RWPE2 (cell line): ENCODE data around the gene ENTREP3.

Source experiments
- ATAC-seq: fragments of 200-7000 bp; cut with Tn5 transposase; 3 replicates; pipeline ENCODE4 v1.9.1; 2021; ENCODE audit warnings: low read depth
- DNase-seq: peaks from one replicate; pipeline ENCODE4 v3.0.0-alpha.2; 2020; ENCODE audit warnings: low spot score
- H3K27ac ChIP-seq: fragments of 450-650 bp; 2 replicates; pipeline ENCODE4 v1.5.1; 2017; ENCODE audit warnings: mild to moderate bottlenecking; ENCODE audit not compliant: poor library complexity, severe bottlenecking
- H3K27me3 ChIP-seq: fragments of 250-450 bp; sonication (Bioruptor Pico); 2 replicates; pipeline ENCODE4 v1.5.1; 2021; ENCODE audit warnings: mild to moderate bottlenecking, moderate library complexity; ENCODE audit not compliant: insufficient read depth, poor library complexity, severe bottlenecking
- H3K36me3 ChIP-seq: fragments of 250-450 bp; sonication (Bioruptor Pico); 2 replicates; pipeline ENCODE4 v1.5.1; 2020; ENCODE audit warnings: low read depth, mild to moderate bottlenecking, moderate library complexity
- H3K4me1 ChIP-seq: fragments of 250-450 bp; sonication (Bioruptor Pico); 2 replicates; pipeline ENCODE4 v1.5.1; 2021; ENCODE audit warnings: mild to moderate bottlenecking, moderate library complexity; ENCODE audit not compliant: insufficient read depth, poor library complexity, severe bottlenecking
- H3K4me3 ChIP-seq: fragments of 250-450 bp; sonication (Bioruptor Pico); 2 replicates; pipeline ENCODE4 v1.5.1; 2021; ENCODE audit warnings: mild to moderate bottlenecking, moderate library complexity; ENCODE audit not compliant: severe bottlenecking
- H3K9me3 ChIP-seq: fragments of 250-450 bp; sonication (Bioruptor Pico); 2 replicates; pipeline ENCODE4 v1.5.1; 2021; ENCODE audit warnings: mild to moderate bottlenecking, moderate library complexity; ENCODE audit not compliant: severe bottlenecking
- TF ChIP-seq, protein P1 (sequence below): fragments of 450-650 bp; IDR thresholded peaks from one replicate; pipeline ENCODE4 v1.5.1; 2017; ENCODE audit warnings: mild to moderate bottlenecking, moderate library complexity; ENCODE audit not compliant: poor library complexity, severe bottlenecking

ENTREP3 gene

DNA sequence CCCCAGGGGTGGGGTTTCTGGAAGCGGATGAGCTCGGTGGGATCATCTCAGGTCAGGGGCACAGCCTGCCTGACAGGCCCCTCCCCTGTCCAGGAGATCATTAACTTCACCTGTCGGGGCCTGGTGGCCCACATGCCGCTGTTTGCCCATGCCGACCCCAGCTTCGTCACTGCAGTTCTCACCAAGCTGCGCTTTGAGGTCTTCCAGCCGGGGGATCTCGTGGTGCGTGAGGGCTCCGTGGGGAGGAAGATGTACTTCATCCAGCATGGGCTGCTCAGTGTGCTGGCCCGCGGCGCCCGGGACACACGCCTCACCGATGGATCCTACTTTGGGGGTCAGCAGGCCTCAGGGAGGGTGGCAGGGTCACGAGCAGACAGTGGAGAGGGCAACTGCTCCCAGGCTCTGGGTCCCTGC is 30.4 kb upstream of the ENTREP3 start:
- Histone ChIP-seq H3K27me3 (no peaks in the 10 kb centered on the region), H3K9me3 (no peaks in the 10 kb centered on the region), H3K4me3 (no peak overlapping the region), H3K4me1 (no peaks in the 10 kb centered on the region), H3K27ac (no peak overlapping the region), H3K36me3 (no peaks in the 10 kb centered on the region)
- TF ChIP-seq, protein P1, sequence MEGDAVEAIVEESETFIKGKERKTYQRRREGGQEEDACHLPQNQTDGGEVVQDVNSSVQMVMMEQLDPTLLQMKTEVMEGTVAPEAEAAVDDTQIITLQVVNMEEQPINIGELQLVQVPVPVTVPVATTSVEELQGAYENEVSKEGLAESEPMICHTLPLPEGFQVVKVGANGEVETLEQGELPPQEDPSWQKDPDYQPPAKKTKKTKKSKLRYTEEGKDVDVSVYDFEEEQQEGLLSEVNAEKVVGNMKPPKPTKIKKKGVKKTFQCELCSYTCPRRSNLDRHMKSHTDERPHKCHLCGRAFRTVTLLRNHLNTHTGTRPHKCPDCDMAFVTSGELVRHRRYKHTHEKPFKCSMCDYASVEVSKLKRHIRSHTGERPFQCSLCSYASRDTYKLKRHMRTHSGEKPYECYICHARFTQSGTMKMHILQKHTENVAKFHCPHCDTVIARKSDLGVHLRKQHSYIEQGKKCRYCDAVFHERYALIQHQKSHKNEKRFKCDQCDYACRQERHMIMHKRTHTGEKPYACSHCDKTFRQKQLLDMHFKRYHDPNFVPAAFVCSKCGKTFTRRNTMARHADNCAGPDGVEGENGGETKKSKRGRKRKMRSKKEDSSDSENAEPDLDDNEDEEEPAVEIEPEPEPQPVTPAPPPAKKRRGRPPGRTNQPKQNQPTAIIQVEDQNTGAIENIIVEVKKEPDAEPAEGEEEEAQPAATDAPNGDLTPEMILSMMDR, result no peak
- ATAC-seq, result no peak
- DNase-seq, result no peak

GRCh38 chr1:155285063-155285462 is 29.8 kb upstream of the ENTREP3 start:
- TF ChIP-seq, protein P1, result no peak
- no peak for DNase-seq

DNA sequence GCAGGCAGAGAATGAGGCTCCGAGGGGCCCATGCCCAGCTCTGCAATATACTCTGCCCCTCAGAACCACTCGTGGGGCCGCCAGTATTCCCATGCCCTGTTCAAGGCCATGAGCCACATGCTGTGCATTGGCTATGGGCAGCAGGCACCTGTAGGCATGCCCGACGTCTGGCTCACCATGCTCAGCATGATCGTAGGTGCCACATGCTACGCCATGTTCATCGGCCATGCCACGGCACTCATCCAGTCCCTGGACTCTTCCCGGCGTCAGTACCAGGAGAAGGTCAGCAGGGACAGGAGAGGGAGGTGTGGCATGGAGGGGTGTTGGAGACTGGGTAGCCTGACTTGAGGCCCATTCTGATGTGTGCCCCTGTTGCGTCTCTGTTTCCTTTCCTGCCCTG is 29.2 kb upstream of the ENTREP3 start:
- DNase-seq (no peak), ATAC-seq (no peak)
- no peaks in the 10 kb centered on the region for H3K27me3 ChIP-seq
- H3K27ac ChIP-seq, result no peak overlapping the region
- H3K36me3 ChIP-seq, result no peaks in the 10 kb centered on the region
- H3K9me3 ChIP-seq, result no peaks in the 10 kb centered on the region
- no peaks in the 10 kb centered on the region for H3K4me1 ChIP-seq
- TF ChIP-seq, protein P1, result no peak
- H3K4me3 ChIP-seq, result no peak overlapping the region

More at GRCh38 chr1:155285063-155285462, 29.8 kb upstream of the ENTREP3 start:
- H3K27me3 ChIP-seq, result no peaks in the 10 kb centered on the region
- H3K9me3 ChIP-seq, result no peaks in the 10 kb centered on the region
- no peak for ATAC-seq
- no peak overlapping the region for H3K4me3 ChIP-seq
- no peaks in the 10 kb centered on the region for H3K36me3 ChIP-seq
- no peak overlapping the region for H3K27ac ChIP-seq
- no peaks in the 10 kb centered on the region for H3K4me1 ChIP-seq

GRCh38 chr1:155282488-155283091 is 27.3 kb upstream of the ENTREP3 start:
- H3K27me3 ChIP-seq, result no peaks in the 10 kb centered on the region
- H3K27ac ChIP-seq, result no peak overlapping the region
- no peak for DNase-seq
- no peak overlapping the region for H3K4me3 ChIP-seq
- TF ChIP-seq, protein P1, result no peak
- ATAC-seq, result no peak
- no peaks in the 10 kb centered on the region for H3K36me3 ChIP-seq
- H3K4me1 ChIP-seq, result no peaks in the 10 kb centered on the region
- H3K9me3 ChIP-seq, result no peaks in the 10 kb centered on the region

- no peaks in the 10 kb centered on the region for H3K4me1 ChIP-seq
- TF ChIP-seq, protein P1, result no peak
- H3K9me3 ChIP-seq, result no peaks in the 10 kb centered on the region
- no peak overlapping the region for H3K27ac ChIP-seq
- no peaks in the 10 kb centered on the region for H3K36me3 ChIP-seq
- no peak for ATAC-seq
- no peaks in the 10 kb centered on the region for H3K27me3 ChIP-seq
- DNase-seq, result no peak
- no peak overlapping the region for H3K4me3 ChIP-seq
These were observed 24.0 kb upstream of the ENTREP3 start for GRCh38 chr1:155279268-155279667.
